Neural progenitor cell (in vitro differentiated cells): ENCODE results near the gene IPPK. TPM values are rescaled to one million over a fixed set of nuclear protein-coding genes. Genes with fewer than 3 reads are reported as not detected.
A peak's percentile ranks its signal among the peaks of the same experiment; 100 is the strongest.

ENCODE experiments used
- DNase-seq: peaks from one replicate; pipeline ENCODE4 v3.0.0-alpha.2; 2016; ENCODE audit warnings: low spot score
- H2AFZ ChIP-seq: fragments of 200-600 bp; sonication (generic); replicated peaks from 2 replicates; pipeline ENCODE4 v1.6.1; 2016; ENCODE audit warnings: antibody characterized with exemption
- H3F3A ChIP-seq: fragments of 200-600 bp; sonication (generic); 2 replicates; pipeline ENCODE4 v1.6.1; 2016; ENCODE audit warnings: antibody characterized with exemption, low read depth
- H3K27ac ChIP-seq: fragments of 200-600 bp; sonication (generic); 2 replicates; pipeline ENCODE4 v1.5.1; 2016; ENCODE audit warnings: mild to moderate bottlenecking
- H3K27me3 ChIP-seq: fragments of 200-600 bp; sonication (generic); 2 replicates; pipeline ENCODE4 v1.6.1; 2016; ENCODE audit warnings: mild to moderate bottlenecking, moderate library complexity
- H3K36me3 ChIP-seq: fragments of 200-600 bp; sonication (generic); 2 replicates; pipeline ENCODE4 v1.5.1; 2016
- H3K4me1 ChIP-seq: fragments of 200-600 bp; sonication (generic); 2 replicates; pipeline ENCODE4 v1.6.1; 2016; ENCODE audit warnings: mixed run types
- H3K4me2 ChIP-seq: fragments of 200-600 bp; sonication (generic); 2 replicates; pipeline ENCODE4 v1.6.1; 2016
- H3K4me3 ChIP-seq: fragments of 200-600 bp; sonication (generic); 2 replicates; pipeline ENCODE4 v1.5.1; 2016
- H3K79me2 ChIP-seq: fragments of 200-600 bp; sonication (generic); 2 replicates; pipeline ENCODE4 v1.6.1; 2016; ENCODE audit warnings: low read depth
- H3K9ac ChIP-seq: fragments of 200-600 bp; sonication (generic); 2 replicates; pipeline ENCODE4 v1.6.1; 2016
- H3K9me3 ChIP-seq: fragments of 200-600 bp; sonication (generic); 2 replicates; pipeline ENCODE4 v1.5.1; 2016; ENCODE audit warnings: low read depth
- H4K20me1 ChIP-seq: fragments of 200-600 bp; sonication (generic); 2 replicates; pipeline ENCODE4 v1.6.1; 2016; ENCODE audit warnings: low read depth
- H3K27ac Mint-ChIP-seq: 3 replicates; pipeline ENCODE4 v1.8.0; 2021; ENCODE audit warnings: mixed read lengths
- H3K27me3 Mint-ChIP-seq: 2 replicates; pipeline ENCODE4 v1.8.0; 2022; ENCODE audit warnings: low read depth, mild to moderate bottlenecking, inconsistent platforms, moderate library complexity, mixed read lengths; ENCODE audit not compliant: insufficient read depth
- H3K36me3 Mint-ChIP-seq: 3 replicates; pipeline ENCODE4 v1.8.0; 2021; ENCODE audit warnings: mixed read lengths
- H3K4me1 Mint-ChIP-seq: 3 replicates; pipeline ENCODE4 v1.8.0; 2021; ENCODE audit warnings: mixed read lengths
- H3K4me3 Mint-ChIP-seq: 3 replicates; pipeline ENCODE4 v1.8.0; 2021; ENCODE audit warnings: mild to moderate bottlenecking, moderate library complexity, mixed read lengths
- H3K9me3 Mint-ChIP-seq: 3 replicates; pipeline ENCODE4 v1.8.0; 2020; ENCODE audit warnings: mixed read lengths
- CTCF ChIP-seq: fragments of 200-600 bp; sonication (generic); IDR thresholded peaks from 2 replicates; pipeline ENCODE4 v1.5.1; 2017; ENCODE audit warnings: antibody characterized with exemption, mild to moderate bottlenecking
- EZH2 ChIP-seq: fragments of 200-600 bp; sonication (generic); IDR thresholded peaks from 2 replicates; pipeline ENCODE4 v1.6.1; 2017; ENCODE audit warnings: antibody characterized with exemption, mild to moderate bottlenecking, moderate library complexity
- EZH2phosphoT487 ChIP-seq: fragments of 200-600 bp; sonication (generic); IDR thresholded peaks from 2 replicates; pipeline ENCODE4 v1.6.1; 2017; ENCODE audit warnings: antibody characterized with exemption
- total RNA-seq: library from RNA; depleted of rRNA; stranded (reverse); fragments of >200 nt; gene quantifications from 2 replicates; pipeline ENCODE4 v1.2.3, GENCODE V29; 2015; ENCODE audit warnings: low replicate concordance

The IPPK gene
- total RNA-seq, 1 donor from 2014 or later: 16.8 TPM

DNA sequence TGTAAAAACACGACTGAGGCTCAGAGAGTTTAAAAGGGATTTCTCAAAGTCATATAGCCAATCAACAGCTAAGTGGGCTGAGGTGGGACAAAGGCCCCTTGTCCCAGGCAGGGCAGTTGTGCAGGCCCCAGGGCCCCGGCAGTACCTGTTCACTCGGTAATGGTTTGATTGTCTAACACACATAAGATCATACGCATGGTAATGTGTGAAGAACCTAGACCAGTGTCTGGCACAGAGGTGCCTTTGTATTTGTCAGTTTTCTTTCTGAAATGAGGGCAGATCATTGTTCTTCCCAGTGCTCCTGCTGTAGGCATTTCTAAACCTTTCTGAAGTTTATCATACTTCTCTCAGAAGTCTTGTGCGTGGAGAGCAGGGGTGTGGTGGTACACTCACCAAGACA is 66.8 kb downstream of the IPPK start:
- Histone ChIP-seq H3K4me1 (no peaks in the 10 kb centered on the region), H3K9ac (no peak overlapping the region), H3K27me3 (no peaks in the 10 kb centered on the region), H3K79me2 (no peaks in the 10 kb centered on the region), H3K4me2 (no peak overlapping the region), H3K36me3 (no peaks in the 10 kb centered on the region), H4K20me1 (no peaks in the 10 kb centered on the region), H3K4me3 (no peak overlapping the region), H3F3A (peaks cover 1% of the 10 kb centered on the region), H3K27ac (no peak overlapping the region), H3K9me3 (peaks cover 13% of the 10 kb centered on the region), H2AFZ (no peak overlapping the region)
- Mint-ChIP-seq H3K9me3 (peaks cover 20% of the 10 kb centered on the region), H3K4me3 (no peak overlapping the region), H3K36me3 (no peaks in the 10 kb centered on the region), H3K27me3 (peaks cover 10% of the 10 kb centered on the region), H3K4me1 (no peaks in the 10 kb centered on the region), H3K27ac (no peak overlapping the region)
- no peak for DNase-seq
- TF ChIP-seq EZH2phosphoT487: no peak
- no peak for TF ChIP-seq CTCF
- TF ChIP-seq EZH2: no peak

GRCh38 chr9:92602413-92602812 is 67.5 kb downstream of the IPPK start:
- H3K9me3 ChIP-seq: peaks cover 13% of the 10 kb centered on the region
- TF ChIP-seq CTCF: no peak
- TF ChIP-seq EZH2phosphoT487: no peak
- TF ChIP-seq EZH2: no peak
- no peak overlapping the region for H2AFZ ChIP-seq
- Mint-ChIP-seq H3K27me3 (peaks cover 10% of the 10 kb centered on the region), H3K27ac (no peak overlapping the region), H3K9me3 (peaks cover 20% of the 10 kb centered on the region), H3K4me1 (no peaks in the 10 kb centered on the region), H3K4me3 (no peak overlapping the region), H3K36me3 (no peaks in the 10 kb centered on the region)
- no peak overlapping the region for H3K9ac ChIP-seq
- H3K4me3 ChIP-seq: no peak overlapping the region
- no peak overlapping the region for H3K27ac ChIP-seq
- DNase-seq: no peak
- H3K36me3 ChIP-seq: no peaks in the 10 kb centered on the region
- H3K79me2 ChIP-seq: no peaks in the 10 kb centered on the region
- H3K4me2 ChIP-seq: no peak overlapping the region
- H4K20me1 ChIP-seq: no peaks in the 10 kb centered on the region
- H3F3A ChIP-seq: no peaks in the 10 kb centered on the region
- no peaks in the 10 kb centered on the region for H3K4me1 ChIP-seq
- H3K27me3 ChIP-seq: no peaks in the 10 kb centered on the region

- Histone ChIP-seq H3K4me2 (no peak overlapping the region), H3K9ac (no peak overlapping the region), H3K4me1 (no peaks in the 10 kb centered on the region), H3F3A (no peaks in the 10 kb centered on the region), H3K36me3 (no peaks in the 10 kb centered on the region), H3K79me2 (no peaks in the 10 kb centered on the region), H3K4me3 (no peak overlapping the region), H2AFZ (no peak overlapping the region), H4K20me1 (no peaks in the 10 kb centered on the region), H3K9me3 (peaks cover 13% of the 10 kb centered on the region), H3K27ac (no peak overlapping the region), H3K27me3 (no peaks in the 10 kb centered on the region)
- Mint-ChIP-seq H3K36me3 (no peaks in the 10 kb centered on the region), H3K9me3 (peaks cover 20% of the 10 kb centered on the region), H3K4me3 (no peak overlapping the region), H3K4me1 (no peaks in the 10 kb centered on the region), H3K27ac (peak overlapping the region; percentile 78), H3K27me3 (peaks cover 10% of the 10 kb centered on the region)
- no peak for DNase-seq
- no peak for TF ChIP-seq EZH2
- no peak for TF ChIP-seq CTCF
- TF ChIP-seq EZH2phosphoT487: no peak
These were observed 68.5 kb downstream of the IPPK start for GRCh38 chr9:92601451-92601850.
